GM19328 (cell line): ENCODE data around the gene ZFP36L1.
"Not testable (repeated sequence)": the region's sequence is repeated elsewhere in the genome, so short reads cannot be mapped to it uniquely, and the experiment has no call there.

Experiments used
- ATAC-seq: cut with Tn5 transposase; IDR thresholded peaks from one replicate; pipeline ENCODE4 v1.9.1; 2021; ENCODE audit warnings: mild to moderate bottlenecking, moderate library complexity; ENCODE audit not compliant: unreplicated experiment

Gene ZFP36L1

DNA sequence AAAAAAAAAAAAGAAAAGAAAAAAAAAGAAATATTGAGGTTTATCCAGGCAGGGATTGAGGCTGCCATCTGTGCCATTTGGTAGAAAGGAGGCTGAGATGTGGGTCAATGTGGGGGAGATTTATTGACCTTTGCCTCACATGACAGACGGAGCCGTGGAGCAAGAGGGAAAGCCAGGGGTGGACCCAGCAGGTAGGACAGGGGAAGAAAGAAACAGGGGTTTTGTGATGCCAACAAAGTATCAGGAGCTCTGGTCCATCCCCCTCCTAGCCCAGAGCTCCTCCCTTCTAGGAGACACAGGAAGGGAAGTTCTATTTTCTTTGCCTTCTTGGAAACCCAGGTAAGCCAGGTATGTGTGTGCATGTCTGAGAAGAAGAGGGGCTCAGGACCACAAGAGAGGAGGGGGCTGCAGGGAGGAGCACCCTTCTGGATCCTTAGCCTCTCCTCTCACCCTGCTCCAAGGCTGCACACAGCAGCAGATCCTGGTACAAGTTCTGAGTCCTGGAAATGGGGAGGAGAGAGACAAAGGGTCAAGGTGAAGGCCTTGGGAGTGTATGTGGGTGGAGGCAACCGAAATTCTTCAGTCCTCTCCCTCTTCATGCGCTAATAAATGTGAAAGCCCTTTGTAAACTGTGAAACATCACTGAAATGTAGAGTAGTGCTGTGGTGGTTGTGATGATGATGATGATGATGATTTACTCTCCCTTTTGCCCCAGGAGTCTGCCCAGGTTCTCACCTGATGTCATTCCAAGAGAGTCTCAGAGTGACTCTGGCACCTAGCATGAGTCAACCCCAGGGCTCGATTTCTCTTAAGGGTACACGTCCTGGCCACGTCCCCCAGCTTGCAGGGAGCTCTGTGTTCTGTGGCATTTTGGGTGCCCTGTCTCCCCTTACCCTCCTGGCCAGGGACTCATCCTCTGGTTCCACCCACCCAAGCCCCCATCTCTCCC, 26.3 kb downstream of the ZFP36L1 start:
- ATAC-seq: no peak

DNA sequence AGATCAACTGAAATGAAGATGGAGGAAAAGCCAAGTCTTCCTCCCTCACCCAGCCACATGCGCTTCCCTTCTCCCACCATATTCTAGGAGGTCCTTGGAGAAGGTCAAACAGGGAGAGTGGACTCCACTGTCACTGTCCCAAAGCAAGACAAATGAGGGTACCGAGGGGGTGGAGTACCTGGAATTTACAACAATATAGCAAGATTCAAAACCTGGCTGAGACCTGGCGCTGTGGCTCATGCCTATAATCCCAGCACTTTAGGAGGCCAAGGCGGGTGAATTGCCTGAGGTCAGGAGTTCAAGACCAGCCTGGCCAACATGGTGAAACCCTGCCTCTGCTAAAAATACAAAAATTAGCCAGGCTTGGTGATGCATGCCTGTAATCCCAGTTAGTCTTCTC, 29.0 kb downstream of the ZFP36L1 start:
- not testable (repeated sequence) for ATAC-seq

DNA sequence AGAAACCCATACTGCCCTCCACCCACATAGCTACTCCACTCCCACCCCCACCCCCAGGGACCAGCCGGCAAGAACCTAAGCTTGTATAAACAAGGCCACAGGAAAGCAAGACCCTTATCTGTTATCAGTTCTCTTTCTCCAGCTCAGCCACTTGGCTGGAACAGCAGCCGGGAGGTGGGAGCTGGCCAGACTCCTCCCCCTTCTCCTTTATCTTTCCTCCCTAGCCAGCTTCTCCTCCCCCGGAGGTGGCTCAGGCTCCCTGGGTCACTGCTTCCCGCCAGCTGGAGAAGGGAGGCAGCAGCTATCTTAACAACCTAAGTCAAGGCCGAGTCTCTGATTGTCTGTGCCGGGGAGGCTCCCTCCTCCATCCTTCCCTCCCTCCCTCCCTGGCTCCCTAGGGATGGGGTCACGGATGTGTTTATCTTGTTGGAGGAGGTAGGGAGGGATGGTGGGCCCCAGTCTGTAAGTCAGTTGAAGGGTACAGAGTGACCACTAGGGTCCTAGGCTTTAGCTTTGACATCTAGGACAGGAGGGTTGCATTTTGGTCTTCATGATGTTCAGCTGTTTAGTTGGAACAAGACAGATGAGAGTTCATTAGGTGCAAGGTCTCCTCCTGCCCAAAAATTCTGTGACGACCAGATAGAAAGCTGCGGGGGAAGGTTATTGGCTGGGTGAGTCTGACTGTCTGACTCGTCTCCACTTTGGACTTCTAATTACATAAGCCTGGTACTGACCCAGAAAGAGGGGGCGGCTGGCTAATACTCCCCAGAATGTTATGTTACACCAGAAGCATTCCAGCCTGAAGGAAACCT, 29.7 kb downstream of the ZFP36L1 start:
- no peak for ATAC-seq

DNA sequence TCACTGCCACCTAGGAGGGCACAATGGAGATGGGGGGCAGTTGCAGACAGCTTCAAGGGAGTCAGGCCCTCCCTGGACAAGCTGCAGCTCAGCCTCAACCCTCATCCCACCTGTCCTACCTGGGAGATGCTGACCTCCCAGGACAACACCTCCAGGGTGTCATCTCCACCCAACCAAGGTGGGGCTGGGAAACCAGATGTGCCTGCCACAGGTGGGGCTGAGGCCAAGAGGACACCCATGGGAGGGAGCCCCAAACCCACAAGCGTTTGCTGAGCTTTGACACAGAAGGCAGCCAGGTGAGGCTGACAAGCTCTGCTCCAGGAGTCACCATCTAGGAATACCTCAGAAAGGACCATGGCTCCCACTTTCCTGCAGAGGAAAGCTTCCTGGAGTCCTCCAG, 31.5 kb downstream of the ZFP36L1 start:
- ATAC-seq: no peak

DNA sequence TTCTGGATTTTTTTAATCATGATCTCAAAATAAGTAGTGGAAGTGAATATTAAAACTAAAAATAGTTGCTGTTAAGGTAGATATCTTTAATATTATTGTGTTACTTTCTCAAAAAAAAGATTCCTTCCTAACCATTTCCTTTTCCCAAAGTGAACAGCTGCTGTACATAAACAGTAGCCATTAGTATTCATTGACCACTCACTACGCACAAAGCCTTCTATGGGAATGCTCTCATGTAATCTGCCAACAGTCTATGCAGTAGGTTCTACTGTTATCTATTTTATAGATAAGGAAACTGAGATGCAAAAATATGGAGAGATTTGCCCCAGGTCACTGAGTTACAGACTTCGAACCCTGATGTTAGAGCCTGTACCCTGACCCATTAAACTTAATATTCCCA, 32.1 kb downstream of the ZFP36L1 start:
- ATAC-seq: no peak

DNA sequence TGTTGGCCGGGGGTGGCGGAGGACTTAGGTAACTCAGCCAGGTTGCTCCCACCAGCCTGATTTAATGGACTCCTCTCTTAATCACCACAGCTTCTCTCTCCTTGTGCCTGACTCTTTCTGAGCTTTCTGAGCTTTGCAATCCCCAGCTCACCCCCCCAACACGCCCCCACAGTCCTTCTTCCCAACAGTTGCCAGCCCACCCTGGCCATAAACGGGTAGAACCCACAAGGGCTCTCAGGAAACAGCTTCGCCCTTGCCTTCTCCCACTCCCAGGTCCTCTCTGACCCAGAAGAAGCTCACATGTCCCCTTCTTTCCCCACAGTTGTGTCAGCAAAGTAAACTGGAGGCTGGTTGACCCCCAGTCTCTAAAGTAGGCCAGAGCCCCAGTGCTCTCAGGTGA, 32.9 kb downstream of the ZFP36L1 start:
- ATAC-seq: no peak

DNA sequence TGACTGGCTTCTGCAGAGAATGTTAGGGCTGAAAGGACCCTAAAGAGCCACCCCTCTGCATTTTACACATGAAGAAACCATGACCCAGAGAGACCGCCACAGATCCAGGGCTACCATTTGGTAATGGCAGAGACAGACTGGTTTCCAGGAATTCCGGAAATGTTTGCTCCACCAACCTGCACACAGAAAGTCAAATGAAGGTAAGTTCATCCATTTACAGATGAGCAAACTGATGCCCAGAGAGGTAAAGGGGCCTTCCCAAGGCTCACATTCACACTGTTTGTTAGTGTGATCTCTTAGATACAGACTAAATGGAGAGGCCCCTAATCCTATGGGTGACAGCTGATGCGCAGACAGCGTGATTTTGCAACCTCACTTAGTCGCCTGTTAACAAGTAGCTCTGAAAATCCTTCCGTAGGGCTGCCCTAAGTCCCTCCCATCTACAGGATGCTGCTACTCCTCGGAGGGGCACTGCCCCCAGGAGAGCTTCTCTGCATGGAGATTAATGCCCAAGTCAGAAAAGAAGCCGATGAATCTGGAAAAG, 33.8 kb downstream of the ZFP36L1 start:
- no peak for ATAC-seq

DNA sequence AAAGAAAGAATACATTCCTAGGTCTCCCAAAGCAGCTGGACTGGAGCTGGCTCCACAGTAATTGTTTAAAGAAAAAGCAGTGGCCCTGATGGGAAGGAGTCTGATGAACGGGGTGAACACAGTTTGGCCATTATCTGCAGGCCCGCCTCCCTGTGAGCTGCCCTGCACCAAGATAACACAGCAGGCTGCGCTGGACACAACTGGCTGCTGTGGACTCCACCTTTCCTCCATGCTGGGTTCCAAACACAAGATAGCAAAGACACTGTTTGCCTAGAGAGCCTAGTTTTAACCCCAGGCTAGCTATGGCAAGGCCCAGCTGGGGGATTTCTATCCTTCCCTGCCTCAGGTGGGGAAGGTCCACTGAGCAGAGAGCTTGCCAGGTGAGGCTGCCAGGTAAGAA, 34.6 kb downstream of the ZFP36L1 start:
- no peak for ATAC-seq

DNA sequence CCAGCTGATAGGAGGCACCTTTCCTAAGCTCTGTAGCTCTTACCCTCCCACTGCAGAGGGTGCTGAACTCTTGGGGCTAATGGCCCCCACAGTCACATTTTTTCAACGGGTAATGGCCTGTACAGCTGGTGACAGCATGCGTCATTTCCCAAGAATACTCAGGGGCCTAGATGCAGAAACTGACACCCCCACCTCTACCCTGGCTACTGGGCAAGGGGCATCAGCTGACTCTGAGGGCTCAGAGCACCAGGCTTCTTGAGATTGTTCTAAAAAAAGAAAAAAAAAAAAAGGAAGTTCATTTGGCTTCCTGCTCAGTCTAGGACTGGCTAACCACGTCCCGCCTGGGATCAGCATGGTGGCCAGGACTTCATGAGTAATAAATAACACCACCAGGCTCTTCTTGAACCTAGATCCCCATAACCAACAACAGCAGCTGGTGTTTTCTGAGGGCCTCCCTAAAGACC, 35.2 kb downstream of the ZFP36L1 start:
- no peak for ATAC-seq

DNA sequence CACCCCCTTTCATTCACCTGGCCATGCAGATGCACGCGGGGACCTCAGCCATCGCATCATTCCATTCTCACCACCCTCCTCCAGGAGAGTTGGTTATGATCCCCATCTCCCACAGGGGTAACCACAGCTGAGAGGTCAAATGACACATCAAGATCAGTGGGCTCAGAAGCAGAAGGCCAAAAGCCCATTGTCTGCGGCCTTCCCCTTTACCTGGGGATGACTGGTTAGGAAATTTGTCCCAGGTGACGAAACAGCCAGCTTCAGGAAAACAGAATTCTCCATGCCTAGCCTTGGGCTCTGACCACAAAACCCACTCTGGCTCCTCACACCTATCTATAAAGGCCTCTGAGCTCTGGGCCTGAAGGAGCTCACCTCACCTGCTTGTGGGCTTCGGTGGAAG, 36.1 kb downstream of the ZFP36L1 start:
- ATAC-seq: no peak

DNA sequence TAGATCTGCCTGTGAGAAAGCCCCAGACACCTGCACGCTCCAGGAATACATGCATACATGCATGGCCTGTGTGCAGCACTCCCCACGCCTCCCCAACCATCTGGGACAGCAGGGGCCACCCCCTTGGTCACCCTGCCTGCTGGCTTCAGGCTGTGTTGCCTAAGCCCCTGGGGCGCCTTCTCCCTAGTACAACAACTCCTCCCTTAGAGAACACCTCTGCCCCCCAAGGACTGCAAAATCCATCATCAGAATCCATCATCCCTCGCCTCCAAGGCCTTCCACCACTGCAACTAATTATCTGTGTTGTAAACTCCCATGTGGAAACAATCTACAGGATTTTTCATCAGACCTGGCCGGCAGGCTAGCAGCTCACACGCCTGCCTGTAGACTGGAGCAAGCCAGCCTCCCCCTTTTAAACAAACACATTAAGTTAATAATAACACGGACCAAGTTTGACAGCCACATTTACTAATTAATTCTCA, 36.8 kb downstream of the ZFP36L1 start:
- no peak for ATAC-seq

DNA sequence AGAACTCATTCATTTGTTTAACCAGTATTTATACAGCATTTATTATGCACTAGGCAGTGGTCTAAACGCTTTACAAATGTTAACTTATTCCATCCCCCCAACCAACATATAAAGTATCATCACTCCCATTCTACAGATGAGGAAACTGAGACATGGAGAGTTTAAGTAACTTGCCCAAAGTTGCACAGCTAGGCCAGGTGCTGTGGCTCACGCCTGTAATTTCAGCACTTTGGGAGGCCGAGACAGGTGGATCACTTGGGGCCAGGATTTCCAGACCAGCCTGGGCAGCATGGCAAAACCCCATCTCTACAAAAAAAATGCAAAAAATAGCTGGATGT, 37.9 kb downstream of the ZFP36L1 start:
- ATAC-seq: no peak

DNA sequence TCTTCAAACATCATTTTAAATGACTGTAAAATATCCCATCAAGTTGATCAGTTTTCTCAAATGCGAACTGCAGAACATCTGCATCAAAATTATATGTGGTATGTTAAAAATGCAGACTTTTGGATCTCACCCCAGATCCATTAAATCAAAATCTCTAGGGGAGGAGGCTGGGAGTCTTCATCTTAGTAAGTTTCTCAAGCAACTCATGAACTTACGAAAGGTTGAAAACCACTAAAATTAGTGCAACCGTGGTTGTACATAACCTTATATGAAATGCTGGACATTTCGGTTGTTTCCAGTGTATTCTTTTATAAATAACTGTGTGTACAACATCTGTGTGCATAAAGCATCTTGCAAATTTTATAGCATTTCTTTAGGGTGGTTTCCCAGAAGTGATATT, 39.2 kb downstream of the ZFP36L1 start:
- ATAC-seq: no peak

DNA sequence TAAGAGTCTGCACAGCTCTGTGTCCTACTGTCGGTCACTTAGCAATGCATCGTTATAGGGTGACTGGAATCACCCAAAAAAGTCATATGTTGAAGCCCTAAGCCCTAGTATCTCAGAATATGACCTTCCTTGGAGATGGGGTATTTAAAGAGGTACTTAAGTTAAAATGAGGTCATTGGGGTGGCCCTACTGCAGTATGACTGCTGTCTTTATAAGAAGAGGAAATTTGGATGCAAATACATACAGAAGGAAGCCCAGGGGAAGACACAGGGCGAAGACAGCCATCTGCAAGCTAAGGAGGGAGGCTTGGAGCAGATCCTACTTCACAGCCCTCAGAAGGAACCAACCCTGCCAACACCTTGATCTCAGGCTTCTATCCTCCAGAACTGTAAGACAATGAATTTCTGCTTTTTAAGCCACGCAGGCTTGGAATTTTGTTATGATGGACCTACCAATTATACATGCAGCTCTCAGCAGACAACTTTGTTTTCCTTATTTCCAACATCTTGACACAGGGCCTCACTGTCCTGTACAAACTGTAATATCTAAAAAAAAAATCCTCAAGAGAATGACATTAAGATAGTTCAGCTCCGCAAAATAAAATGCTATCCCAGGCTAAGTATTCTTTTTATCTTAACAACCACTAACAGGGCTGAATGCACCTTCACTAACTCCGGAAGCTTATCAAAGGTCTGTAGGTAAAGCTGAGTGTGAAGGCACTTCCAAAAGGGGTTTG, 40.4 kb downstream of the ZFP36L1 start:
- no peak for ATAC-seq

DNA sequence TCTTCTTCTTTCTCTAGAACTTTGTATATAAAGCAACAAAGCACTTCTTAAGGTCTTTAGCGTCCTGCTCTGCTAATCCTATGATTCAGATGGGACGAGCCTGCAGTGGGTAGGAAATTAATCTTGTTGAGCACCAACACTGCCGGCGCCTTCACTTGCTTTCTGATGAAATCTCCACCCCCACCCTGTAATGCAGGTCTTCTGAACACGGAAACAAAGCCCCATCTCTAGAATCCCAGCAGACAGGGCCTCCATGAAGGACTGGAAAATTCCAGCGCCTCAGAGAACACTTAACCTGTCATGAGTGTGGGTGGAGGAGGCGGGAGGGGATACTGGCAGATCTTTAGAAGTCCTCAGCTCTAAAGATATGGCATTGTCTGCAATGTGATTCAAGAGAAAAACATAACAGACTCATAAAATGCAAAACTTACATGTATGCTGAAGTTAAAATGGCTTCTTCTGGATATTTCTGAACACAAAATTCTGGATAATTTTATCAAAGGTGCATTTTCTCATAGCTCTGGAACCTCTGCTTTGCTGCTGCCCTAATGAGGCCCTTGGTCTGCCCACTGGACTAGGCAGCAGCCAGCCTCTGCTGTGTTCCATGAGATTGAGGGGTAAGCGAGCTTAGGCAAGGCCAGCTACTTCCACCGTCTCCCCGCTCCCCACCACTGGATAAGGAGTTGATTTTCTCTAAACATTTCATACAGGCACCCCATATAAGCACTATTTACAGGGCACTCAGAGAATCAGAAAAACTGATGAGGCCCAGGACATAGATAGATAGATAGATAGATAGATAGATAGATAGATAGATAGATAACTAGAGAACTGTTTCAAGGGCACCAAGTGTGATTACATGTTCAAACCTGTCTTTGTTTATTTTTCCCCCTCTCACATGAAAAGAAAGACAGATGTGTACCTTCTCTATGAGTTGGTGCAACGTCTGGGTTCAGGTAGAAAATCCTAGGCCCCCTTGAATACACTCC, 43.1 kb downstream of the ZFP36L1 start:
- ATAC-seq: no peak

DNA sequence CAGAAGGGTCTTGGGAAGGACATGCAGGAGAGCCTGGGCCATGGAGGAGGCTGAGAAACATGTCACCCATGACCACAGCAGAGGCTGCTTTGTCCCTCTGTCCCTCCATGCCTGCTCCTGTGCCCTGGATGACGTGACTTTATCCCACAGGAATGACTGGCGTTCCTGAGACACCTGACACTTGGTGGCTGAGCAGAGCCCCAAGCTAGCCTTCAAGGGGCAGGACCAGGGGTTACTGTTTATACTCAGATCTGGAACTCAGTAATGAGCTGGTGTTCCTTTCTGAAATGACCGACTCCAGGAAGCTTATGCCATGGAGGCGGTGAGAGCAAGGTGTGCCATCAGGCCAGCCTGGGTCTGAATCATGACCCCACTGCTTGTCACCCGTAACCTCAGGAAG, 44.2 kb downstream of the ZFP36L1 start:
- no peak for ATAC-seq

DNA sequence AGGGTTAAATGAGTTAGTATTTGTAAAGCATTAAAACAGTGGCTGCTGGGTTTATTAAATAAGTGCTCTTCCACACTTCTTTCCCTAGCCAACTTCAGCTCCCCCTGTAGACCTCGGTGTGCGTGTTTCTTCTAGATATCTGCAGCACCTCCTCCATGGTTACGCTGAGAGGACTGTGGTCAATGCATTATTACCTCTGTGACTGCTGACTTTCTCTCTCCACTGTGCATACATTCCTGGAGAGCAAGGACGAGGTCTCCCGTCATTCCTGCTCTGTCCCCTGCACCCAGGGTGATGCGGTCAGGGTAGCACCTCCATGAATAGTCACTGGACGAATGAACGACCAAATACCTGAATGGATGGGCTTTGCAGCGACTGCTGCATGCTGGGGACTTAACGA, 44.6 kb downstream of the ZFP36L1 start:
- ATAC-seq: no peak

DNA sequence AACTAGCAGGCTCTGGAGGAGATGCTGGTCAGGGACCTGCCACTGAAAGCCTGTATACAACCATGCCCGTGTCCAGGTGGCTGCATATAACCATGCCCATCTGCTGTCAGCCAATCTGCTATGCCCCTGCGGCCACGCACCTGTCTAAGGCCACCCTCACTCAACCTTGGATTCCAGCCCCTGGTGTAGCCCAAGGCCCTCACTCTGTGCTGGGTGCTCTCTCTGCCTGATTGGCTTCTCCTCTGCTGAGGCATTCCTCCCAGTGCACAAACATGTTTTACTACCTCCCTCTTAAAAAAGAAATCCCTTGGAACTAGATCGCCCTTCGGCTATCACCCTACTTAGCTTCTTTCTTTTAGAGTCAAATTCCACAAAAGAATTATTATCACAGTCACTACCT, 45.5 kb downstream of the ZFP36L1 start:
- ATAC-seq: no peak

DNA sequence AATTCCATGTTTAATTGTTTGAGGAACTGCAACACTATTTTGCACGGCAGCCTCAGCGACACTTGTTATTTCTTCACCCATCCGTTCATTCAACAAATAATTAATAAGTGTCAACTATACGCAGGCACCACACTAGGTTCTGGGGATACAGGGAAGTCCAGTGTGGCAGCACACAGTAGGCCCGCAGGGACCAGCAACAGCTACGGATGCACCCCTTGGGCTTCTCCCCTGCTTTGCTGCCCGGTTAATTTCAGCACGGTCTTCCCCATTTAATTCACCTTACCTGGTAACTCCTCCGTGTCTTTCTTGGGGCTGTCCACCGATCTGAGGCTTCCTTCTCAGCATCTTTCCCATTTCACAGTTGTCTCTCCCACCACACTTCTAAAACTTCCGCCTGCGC, 48.3 kb downstream of the ZFP36L1 start:
- ATAC-seq: no peak
